DMS153 (cell line): ENCODE data around the gene PDXDC1.
A peak's percentile ranks its signal among the peaks of the same experiment; 100 is the strongest.
"Not testable (repeated sequence)": the region's sequence is repeated elsewhere in the genome, so short reads cannot be mapped to it uniquely, and the experiment has no call there.

Experiments
- DNase-seq: peaks from one replicate; lab custom pipeline; 2025; lab: John Stamatoyannopoulos, UW

PDXDC1 gene

DNA sequence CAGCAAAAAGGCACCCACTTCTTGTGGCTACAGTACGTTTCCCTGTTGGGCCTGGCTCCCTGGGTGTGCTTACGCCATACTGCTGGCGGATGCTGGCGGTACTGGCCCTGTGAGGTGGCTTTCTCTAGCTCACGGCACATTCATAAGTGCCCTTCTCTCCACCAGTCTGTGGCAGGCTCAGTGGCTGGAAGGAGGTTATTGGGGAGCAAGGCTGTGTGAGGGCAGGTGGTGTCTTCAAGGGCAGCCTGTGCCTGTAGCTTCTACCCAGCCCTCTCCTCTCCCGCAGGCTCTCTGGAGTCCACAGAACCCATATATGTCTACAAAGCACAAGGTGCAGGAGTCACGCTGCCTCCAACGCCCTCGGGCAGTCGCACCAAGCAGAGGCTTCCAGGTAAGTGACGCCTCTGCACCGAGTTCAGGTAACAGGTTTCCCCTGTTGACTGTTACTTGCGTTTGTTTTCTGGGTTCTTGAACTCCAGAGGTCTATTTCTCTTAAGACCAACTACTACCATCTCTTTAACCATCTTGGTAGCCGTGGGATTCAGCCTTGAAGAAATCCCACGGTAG, 60.4 kb downstream of the PDXDC1 start:
- no peak for DNase-seq

DNA sequence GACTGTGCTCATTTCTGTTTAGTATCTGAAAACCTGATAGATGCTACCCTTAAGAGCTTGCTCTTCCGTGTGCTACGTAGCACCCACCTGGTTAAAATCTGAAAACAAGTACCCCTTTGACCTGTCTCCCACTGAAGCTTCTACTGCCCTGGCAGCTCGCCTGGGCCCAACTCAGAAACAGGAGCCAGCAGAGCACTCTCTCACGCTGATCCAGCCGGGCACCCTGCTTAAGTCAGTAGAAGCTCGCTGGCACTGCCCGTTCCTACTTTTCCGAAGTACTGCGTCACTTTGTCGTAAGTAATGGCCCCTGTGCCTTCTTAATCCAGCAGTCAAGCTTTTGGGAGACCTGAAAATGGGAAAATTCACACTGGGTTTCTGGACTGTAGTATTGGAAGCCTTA, 62.2 kb downstream of the PDXDC1 start:
- DNase-seq = no peak

DNA sequence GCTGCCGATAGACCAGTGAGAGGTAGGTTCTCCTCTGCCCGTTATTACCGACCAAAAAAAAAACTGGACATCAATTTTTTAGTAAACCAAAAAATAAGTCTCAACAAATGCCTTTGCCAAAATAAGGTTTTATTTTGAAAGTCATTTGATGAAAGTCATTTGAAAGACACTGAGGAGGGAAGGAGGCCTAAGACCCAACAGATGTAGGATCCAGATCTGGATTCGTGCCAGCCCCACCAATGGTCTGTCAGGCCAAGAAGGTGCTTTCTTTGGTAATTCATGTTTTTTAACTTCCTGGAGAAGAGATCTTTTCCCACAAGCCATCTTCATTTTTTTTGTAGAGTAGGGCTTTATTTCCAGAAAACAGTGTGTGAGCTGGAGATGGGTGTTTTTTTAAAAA, 62.9 kb downstream of the PDXDC1 start:
- no peak for DNase-seq

DNA sequence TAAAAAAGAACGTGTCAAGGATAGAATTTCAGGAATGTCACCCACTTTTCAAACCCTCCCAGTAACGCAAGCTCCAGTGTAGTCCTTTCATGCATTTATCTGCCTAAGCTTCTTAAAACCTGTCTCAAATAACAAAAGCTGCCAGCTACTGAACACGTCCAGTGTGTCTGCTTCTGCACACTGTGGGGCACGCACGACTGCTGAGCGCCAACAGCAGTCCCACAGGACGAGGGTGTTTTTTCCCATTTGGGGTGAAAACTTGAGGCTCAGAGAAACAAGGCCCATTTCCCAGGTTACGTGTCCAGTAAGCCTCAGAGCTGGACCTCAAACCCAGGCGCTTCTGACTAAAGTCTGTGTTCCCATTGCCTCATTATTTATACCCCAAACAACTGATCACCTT, 63.9 kb downstream of the PDXDC1 start:
- no peak for DNase-seq

DNA sequence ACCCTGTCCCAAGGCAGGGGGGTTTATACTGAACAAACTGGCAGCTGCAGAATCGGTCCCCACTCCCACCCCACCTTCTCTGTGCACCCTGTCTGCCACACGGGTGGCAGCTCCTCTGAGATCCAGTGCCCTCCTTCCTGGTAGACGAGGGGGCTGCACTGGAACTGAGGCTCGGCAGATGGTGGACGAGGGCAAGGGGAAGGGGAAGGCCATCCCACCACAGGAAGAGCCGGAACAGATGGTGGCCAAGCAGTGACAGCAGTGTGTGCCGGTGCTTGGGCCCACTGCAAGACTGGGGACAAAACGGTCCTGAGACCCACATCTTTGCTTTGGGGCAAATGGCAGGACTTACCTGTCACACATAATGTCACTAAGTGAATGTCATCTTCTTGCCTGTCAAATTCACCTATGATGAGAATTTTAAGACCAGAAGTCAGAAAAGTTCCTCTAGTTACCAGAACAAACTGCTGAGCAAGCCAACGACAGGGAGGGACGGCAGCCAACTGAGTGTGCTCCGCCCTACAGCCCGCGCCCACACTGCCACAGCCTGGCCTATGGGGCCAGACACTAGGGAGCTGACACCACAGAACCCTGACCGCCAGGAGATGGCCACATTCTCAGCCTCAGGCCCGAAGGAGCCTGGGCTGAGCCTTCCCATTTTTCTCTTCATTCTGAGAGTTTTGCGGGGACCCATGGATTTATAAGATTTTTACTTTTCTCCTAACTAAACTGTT, 66.6 kb downstream of the PDXDC1 start:
- DNase-seq = no peak

DNA sequence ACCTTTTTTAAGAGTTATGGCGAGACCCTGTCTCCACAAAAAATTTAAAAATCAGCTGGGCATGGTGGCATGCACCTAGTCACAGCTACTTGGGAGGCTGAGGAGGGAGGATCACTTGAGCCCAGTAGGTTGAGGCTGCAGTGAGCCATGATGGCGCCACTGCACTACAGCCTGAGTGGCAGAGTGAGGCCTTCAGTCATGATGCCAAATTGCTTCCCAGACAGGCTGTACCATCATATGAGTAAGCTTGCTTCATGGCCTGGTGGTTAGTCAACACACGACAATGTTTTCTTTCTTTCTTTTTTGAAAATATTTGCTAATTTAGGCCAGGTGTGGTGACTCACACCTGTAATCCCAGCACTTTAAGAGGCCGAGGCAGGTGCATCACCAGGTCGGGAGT, 68.5 kb downstream of the PDXDC1 start:
- no peak for DNase-seq

DNA sequence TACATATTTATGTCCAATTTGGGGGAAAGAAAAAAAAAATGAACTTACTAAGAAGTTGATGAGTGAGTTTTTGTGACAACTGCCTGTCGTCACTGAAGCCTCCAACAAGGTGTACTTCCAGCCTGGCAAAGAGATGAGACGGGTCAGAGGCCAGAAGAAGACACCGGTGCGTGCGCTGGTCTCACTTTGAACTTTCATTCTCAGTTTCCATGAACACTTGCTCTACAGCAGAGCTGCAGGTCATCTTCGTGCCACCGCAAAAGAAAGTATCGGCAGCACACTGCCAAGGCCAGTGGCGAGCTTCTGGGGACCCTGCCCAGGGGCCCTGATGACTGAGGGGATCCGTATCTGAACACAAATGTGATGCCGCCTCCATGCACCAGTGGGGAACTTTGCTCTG, 69.5 kb downstream of the PDXDC1 start:
- no peak for DNase-seq

DNA sequence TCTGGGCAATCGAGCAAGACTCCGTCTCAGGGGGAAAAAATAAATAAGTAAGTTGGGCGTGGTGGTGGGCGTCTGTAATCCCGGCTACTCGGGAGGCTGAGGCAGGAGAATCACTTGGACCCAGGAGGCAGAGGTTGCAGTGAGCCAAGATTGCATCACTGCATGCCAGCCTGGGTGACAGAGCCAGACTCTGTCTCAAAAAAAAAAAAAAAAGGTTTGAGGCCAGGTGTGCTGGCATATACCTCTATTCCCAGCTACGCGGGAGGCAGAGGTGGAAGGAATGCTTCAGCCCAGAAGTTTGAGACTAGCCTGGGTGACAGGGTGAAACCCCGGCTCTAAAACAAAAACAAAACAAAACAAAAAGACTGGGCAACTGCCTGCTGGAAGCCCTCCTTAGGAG, 70.4 kb downstream of the PDXDC1 start:
- DNase-seq = not testable (repeated sequence)

DNA sequence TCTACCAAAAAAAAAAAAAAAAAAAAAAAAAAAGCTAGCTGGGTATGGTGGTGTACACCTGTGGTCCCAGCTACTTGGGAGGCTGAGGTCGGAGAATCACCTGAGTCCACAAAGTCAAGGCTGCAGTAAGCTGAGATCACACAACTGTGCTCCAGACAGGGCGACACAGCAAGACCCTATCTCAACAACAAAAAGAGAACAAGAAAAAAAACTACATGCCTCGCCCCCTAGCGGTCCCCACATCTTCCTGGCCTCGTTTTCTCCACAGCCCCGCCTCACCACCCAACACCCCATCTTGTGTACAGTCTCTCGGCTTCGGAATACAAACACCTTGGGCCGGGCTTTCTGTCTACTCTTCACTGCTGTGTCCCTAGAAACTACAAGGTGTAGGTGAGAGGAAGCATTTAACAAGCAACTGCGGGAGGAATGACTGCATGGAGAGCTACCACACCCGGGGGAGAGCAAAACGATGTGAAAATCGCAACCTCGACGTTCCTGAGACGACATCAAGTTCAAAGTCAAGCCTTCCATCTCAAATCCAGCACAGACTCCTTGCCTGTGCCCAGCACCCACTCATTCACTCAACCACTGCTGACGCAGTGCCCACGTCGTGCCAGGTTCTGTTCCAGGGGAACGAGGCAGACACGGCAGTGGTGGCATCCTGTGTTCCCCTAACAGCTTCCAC, 72.0 kb downstream of the PDXDC1 start:
- DNase-seq = no peak

DNA sequence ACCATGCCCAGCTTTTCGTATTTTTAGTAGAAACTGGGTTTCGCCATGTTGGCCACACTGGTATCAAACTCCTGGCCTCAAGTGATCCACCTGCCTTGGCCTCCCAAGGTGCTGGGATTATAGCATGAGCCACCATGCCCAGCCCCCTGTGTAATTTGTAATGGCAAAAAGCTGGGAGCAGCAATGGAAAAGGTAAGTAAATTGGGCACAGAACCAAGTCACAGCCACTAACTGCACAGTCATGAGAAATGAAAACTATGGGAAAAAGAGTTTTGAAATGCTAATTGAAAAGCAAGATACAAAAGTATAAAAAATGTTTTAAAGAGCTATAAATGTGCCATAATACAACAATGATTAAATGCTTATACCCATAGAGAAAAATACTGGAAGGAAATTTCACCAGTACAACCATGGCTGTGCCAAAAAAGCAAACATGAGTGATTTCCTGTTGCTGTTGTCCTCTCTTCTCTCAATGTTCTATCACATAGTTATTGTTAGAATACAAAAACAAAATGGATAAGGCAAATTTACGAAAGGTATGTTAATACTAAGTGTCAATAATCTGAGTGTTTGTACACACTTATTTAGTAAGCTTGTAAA, 74.9 kb downstream of the PDXDC1 start:
- no peak for DNase-seq

DNA sequence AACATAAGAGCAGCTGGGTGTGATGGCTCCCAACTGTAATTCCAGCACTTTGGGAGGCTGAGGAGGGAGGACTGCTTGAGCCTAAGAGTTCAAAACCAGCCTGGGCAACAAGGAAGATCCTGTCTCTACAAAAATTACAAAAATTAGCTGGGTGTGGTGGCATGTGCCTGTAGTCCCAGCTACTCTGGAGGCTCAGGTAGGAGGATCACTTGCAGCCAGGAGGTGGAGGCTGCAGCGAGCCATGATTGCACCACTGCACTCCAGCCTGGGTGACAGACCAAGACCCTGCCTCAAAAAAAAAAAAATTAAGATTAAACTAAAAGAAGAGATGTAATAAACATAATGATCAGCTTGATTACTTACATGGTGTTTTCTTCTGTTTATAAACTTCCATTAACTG, 75.6 kb downstream of the PDXDC1 start:
- not testable (repeated sequence) for DNase-seq

DNA sequence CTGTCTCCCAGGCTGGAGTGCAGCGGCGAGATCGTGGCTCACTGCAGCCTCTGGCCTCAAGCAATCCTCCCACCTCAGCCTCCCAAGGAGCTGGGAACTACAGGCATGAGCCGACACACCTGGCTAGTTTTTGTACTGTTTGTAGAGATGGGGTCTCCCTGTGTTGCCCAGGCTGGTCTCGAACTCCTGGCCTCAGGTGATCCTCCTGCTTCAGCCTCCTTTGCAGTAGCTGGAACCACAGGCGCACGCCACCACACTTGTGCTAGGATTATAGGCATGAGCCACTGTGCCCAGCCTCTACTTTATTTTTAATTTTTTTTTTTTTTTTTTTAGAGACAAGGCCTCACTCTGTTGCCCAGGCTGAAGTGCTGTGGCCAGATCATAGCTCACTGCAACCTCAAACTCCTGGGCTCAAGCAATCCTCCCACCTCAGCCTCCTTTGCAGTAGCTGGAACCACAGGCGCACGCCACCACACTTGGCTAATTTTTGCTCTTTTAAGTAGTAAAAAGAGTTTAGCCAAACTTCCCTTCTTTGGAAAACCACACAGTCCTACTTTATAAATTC, 76.6 kb downstream of the PDXDC1 start:
- no peak for DNase-seq

DNA sequence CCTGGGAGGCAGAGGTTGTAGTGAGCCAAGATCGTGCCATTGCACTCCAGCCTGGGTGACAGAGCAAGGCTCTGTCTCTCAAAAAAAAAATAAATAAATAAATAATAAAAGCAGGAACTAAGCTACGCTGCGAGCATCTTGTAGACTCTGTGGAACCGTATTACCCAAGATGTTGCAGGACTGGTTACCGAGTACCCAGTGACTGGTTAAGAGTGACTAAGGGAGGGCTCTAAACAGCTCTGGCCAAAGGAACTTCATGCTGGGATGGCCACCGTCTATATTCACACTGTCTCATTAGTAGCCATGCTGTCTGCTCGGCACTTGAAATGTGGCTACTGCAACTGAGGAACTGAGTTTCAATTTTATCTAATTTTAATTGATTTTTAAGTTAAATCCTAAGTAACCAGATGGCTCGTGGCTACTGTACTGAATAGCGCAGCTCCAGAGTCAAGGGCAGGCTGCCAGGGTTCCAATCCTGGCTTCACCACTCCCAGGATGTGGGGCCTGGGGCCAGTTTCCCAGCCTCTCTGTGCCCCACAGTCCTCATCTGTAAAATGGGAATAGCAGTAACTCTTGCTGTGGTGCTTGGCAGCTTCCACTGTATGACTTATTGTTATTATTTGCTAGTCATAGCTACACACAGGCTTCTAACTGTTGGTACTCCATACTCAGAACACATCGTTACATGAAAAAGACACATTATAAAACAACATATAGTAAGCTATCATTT, 78.1 kb downstream of the PDXDC1 start:
- no peak for DNase-seq

DNA sequence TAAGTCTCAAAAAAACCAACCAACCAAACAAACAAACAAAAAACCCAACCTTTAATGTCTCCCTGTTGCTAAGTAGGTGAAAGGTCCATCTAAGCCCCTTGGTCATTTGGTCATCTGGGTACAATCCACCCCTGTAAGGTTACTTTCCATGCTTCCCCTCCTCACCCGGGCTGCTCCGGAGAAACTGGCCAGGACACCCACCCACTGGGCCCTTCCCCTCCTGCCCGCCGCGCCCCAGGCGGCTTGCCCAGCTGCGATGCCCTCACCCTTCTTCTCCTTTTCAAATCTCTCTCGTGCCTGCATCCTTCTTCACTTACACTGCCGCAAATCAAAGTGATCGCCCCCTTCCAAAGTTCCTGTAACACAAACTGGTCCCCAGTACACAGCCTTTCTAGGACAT, 79.1 kb downstream of the PDXDC1 start:
- no peak for DNase-seq

DNA sequence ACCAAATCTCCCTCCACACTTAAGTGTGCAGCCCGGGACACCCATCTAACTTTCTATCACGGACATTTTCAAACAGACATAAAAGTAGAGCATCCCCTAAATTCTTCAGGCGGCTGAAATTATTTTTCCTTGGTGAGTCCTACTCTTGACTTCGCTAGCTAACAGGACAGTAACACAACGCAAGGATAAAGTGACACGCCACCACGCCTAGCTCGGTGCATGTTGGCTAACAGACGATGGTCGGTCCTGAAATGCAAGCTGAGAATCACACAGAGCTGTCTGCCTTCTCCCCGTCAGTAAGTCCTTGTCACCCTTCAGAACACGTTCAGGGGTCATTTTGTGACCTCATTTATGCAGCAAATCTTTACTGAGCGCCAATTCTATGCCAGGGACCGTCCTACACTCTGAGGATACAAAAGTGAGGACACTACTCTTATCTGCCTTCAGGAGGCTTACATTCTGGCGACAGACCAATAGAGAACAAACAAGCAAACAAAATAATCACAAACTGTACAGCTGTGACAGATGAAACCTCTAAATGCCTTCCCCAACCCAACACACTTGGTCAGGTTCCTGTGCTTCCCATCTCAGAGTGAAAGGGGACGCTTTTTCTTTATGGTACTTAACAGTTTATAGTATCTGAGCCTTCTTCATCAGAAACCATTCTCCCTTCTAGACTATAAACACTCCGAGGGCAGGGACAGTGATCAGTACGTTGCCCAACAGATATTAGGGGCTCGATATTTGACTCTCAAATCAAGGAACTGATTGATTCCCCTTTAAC, 79.7 kb downstream of the PDXDC1 start:
- DNase-seq = no peak

DNA sequence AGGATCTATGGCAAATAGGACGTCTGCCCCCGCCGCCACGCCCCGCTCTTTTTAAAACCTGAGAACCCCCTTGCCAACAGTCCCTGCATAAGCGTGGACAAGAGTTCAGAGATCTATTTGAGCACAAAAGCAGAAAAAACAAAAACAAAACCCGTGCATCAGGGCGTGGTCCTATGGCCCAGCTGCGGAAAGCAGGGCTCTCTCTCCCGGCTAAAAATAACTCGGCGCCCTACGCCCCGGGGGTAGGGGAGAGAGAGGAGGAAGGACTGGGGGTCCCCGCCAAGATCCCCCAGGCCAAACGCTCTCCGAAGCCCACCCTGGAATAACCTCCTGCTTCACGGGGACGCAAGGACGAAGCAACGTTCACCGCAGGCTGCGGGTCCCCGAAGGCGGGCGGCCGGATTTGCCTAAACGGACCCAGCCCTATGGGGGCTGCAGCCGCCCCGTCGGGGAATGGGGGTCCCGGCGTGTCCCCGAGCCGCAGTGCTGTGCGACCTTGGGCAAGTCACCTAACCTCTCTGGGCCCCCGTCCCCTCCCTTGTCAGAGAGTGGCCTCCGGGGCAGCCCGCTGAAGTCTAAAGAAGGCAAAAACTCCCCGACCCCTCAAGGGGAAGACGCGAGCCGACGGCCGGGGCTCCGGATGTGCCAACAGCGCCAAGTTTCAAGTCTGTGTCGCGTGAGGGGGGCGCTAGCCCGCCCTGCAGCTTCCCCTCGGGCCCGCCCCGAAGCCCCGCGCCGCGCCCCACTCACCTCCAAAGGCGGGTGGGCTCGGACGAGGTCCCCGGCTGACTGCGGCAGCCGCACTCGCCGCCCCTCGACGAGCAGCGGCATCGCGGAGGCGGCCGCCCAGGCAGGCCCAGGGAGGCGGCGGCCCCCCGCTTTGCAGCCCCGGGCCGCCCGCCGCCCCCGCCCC, 80.6 kb downstream of the PDXDC1 start:
- DNase-seq = peak; percentile 48

DNA sequence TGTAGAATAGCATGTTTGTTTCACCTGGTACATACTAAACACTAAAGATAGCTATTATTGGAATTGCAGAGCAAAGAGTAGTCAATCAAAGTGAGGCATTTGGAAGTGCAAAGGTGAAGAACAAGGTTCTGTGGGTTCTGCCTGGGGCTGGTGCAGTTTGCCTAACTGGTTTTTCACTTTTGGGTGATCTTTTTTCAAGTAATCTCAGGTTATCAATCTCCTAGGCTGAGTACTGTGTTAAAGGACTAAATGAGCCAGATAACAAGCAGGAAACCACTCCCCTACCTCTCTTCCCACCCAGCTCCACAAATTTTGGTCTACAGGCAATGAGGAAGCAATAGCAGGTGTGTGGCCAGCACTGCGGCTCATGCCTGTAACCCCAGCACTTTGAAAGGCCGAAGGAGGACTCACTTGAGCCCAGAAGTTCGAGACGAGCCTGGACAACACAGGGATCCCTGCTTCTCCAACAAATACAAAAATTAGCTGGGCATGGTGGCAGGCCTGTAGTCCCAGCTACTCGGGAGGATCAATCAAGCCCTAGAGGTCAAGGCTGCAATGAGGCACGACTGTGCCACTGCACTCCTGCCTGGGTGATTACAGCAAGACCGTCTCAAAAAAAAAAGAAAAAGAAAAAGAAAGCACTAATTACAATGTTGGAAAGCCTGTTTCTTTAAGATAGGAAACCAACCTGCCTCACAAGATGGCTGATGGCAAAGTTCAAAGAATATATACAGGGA, 83.0 kb downstream of the PDXDC1 start:
- DNase-seq = no peak

DNA sequence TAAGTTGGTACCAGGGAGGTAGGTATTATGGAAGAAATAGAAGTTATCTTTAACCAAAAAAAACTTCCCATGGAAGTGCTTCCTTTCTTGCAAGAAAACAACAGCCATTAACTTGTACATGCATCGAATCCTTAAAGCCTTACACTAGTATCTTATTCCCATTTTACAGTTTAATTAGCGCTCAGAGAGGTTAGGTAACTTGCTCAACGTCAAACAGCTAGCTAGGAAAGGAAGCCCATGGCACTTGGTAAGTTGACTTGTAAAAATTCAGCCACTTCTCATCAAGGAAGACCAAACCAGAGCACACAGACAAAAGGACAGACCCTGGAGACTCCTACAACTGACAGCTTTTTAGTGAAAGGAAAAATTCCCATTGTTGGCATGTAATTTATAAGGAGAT, 84.5 kb downstream of the PDXDC1 start:
- no peak for DNase-seq

DNA sequence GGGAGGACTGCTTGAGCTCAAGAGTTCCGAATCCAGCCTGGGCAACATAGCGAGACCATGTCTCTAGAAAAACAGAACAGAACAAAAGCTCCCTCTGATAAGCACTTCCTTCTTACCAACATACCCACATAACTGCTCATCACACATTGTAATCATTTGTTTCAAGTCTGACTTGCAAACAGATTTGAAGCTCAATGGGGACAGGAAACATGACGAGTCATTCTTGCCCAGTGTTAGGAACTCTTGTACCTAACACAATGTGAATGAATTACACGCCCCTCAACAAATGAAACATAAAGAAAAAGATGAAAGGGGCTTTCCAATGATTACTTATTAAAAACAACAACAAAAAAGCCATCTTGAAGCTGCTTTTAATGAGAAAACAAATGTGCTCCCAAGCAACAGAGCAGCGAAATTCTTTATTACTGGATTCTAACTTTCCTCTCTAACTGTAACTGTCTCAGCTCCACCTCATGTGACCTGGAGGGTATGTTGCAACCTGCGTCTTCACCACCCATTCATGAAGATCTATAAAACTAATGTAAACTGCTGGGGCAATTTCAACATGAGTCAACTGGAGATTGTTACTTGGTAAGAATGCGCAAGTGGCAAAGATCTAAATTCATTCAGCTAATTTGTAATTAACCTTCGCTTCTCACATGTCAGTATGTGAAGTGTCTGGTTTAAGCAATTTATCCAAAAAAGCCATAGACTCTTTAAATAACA, 87.4 kb downstream of the PDXDC1 start:
- not testable (repeated sequence) for DNase-seq
